SIG-M5 treated with dmso at 0.1 percent for 504 hours (cell line): ENCODE data around the gene HEMK1.
A peak's percentile ranks its signal among the peaks of the same experiment; 100 is the strongest.

ENCODE experiments used
- DNase-seq: peaks from one replicate; lab custom pipeline; 2025; ENCODE audit not compliant: unreplicated experiment; lab: John Stamatoyannopoulos, UW

HEMK1 gene

DNA sequence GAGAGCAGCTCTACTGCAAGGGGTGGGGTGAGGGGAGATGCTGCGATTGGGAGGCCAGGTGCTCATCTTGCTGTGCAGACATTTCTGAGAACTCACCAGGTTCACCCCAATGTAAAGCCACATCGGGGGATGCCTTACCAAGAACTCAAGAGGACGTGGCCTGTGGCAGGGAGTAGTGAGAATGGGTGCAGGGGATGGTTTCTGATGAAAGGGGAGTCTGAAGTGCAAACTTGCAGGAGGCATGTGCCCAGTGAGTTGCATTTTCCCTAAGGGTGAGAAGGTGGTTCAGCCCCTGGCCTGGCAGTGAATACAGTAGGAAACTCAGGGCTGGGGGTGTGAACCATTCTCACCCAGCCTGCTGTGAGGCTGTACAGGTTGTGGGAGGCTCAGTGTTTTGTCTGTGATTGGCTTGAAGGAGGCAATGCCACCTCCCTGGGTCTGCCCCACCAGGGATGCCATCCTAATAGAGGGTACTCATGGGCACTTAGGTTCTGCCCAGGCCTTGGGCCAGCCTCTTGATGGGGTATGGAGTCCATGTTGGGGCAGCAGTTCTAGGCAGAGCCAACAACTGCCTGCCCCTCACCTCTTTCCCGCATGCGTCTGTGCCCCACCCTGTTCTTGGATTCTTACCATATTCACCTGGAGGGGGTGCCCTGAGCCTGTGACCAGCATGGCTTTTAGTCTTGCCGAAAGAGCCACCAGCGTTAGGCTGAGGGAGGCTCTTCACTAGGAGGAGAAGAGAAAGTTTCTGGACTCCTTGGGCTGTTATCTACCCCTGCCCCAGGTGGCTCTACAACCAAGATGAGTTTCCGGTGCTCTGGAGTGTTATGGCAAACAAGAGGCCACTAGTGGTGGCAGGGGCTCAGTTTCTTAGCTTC, 4.5 kb downstream of the HEMK1 start:
- no peak for DNase-seq

DNA sequence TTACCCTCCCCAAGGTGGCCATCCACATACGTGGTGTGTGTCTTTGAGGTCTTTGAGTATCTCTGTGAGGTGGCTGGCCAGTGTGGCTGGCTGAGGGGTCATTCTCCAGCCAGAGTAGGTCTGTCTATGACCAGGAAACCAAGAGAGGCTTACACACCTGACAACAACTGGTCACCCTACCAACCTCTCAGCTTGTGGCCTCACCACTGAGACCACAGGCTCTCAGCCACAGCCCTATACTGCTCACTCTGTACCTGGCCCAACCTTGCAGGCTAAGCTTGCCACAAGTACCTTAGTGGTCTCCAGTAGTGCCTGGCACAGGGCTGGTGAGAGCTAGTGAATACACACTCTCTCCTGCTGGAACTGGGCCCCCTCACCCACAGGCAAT, 5.1 kb downstream of the HEMK1 start:
- DNase-seq, result no peak

DNA sequence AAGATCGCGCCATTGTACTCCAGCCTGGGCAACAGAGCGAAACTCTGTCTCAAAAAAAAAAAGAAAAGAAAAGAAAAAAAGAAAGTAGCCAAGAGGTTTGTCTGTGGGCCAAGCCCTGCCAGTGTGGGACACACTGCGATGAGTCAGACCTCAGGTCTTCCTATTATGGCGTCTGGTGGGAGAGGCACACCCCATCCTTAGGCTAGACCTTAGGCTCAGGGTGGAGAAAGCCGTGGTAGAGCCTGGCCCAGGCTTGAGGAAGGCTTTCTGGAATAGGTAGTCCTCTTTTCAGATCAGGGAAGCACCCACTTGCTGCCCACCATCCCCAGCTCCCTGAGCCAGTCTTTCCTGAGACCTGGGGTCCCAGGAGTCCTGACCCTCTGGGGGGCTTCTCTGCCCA, 6.0 kb downstream of the HEMK1 start:
- DNase-seq, result no peak

- no peak for DNase-seq
These were observed 8.0 kb downstream of the HEMK1 start for GRCh38 chr3:50577348-50577747.

DNA sequence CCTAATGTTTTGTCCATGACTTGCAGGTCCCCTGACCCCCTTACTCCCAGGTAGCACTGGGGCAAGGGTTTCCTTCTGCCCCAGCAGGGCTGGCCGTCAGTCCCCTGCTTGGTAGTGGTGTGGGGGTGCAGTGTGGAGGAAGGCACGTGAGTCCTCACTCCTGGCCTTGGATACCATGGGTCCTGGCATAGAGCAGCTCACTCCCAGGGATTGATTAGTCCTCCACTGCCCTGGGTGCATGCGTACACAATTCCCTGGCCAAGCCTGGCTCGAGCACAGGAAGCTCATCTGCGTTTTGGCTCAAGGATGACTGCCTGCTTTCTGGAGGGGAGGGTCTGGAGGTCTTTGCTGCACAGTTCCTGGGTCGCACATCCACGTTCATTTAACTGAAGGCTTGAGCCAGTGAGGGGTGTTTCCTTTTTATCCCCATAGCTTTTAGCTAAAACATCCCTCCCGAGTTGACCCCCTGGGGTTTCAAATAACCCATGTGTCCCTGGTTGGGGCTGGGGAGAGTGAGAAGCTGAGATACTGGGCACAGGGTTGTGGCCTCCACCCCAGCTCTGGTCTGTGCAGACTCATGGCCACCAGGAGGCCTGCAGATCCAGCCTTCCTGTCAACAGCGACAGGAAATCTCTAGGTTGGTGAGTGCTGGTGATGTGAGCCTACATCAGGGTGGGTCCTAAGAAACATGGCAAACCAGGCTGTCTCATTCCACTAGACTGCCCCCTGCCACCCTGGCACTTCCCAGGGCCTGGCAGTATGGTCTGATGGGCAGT, 11.5 kb downstream of the HEMK1 start:
- DNase-seq, result no peak

GRCh38 chr3:50581459-50581842, 12.1 kb downstream of the HEMK1 start:
- DNase-seq, result no peak

DNA sequence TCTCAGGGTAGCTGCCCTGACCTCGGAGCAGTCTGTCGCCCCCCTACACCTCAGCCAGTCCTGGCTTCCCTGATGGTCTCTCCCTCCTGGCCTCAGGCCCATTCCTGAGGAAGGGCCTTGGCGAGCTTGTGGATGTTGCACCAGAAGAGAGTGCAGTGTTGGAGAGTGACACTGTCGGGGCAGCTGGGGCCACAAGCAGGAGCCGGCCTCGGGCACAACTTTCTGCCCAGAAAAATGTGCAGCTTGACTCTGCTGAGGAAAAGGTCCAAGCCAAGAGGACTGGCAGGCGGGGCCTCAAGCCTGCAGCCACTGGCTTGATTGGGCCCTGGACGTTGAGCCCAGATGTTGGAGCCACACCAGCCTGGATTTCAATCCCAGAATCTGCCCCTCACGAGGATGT, 12.8 kb downstream of the HEMK1 start:
- DNase-seq, result no peak

DNA sequence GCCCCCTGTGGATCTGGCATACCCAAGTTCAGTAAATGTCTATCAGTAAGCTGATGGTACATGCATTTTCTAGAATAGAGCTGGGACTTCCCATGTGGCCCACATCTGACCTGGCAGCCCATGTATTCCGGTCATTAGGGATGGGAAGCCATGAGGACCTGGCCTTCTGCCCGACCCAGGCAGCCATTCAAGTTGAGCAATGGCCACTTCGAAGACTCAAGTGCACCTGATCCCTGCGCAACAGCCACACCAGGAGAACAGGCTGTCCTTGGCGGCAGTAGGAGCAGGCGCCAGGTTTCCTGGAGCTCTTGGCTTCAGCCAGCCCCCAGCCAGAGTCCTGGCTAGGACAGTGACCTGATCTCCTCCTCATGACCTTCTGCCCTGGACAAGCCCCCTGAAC, 14.6 kb downstream of the HEMK1 start:
- DNase-seq, result no peak

GRCh38 chr3:50584391-50584790, 15.1 kb downstream of the HEMK1 start:
- DNase-seq, result no peak

GRCh38 chr3:50585919-50586762, 16.8 kb downstream of the HEMK1 start:
- DNase-seq, result no peak

DNA sequence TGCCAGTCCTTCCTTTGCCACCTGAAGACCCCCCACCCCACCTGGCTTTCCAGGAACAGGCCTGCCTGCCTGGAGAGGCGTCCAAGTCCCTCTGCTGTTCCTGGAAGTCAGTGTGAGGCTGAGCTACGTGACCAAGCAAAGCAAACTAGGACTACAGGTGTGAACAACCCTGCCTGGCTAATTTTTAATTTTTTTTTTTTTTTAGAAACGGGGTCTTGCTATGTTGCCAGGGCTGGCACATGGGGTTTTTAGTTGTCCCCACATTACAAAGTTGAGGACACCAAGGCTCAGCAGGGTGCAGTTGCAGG, 17.4 kb downstream of the HEMK1 start:
- DNase-seq, result no peak

- DNase-seq, result no peak
These were observed 18.1 kb downstream of the HEMK1 start for GRCh38 chr3:50587373-50587772.

- no peak for DNase-seq
These were observed 18.8 kb downstream of the HEMK1 start for GRCh38 chr3:50587806-50588758.

DNA sequence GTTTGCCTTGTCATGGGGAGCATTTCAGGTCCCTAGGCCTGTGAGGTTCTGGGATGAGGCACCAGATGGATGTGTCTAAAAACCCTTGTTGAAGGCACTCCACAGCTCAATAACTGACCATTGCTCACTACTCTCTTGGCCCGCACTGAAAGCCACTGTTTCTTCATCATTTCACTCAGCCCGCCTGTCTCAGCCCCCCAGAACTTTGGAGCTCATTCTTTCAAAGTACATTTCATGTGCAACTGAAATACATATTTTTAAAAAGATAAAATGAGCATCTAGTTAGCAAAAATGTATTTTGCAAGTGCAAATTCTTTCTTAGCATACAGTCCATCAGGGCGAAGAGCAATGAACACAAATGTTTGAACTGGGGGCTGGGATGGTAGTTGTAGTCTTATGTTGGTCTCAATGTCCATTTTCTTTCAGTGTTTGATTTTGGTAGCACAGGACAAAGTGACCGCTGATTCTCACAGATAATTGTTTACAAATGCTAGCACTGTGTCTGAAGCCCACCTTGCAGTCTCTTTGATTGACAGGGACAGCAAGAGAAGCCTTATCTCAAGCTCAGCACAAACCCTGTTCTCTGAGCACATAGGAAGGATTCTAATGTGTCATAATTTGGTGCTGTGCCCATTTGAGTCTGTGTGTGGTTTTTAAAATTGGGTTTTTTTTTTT, 19.6 kb downstream of the HEMK1 start:
- DNase-seq, result no peak

DNA sequence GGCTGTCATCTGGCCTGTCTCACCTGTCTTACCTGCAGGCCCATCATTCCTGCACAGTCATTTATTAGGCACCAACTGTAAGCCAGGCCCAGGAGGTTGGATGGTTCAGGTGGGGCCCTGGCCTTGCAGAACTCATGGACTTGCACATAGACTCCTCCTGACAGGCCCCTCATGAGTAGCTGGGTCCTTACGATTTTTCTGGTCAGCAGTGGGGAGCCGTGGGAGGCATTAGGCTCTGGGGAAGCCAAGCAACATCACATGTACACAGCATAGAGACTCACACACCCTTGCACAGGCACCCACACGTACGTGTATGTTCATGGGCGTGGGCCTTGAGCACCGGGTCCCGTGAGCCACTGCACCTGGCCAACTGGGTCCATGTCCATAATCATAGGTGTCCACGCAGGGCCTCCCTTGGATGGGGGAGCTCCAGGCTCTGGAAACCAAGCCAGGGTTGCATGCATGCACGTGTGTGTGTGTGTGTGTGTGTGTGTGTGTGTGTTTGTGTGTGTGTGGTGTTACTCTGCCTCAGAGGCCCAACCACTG, 21.9 kb downstream of the HEMK1 start:
- DNase-seq, result no peak

GRCh38 chr3:50592568-50592967, 23.2 kb downstream of the HEMK1 start:
- peak; percentile 79 for DNase-seq

GRCh38 chr3:50594253-50594785, 25.0 kb downstream of the HEMK1 start:
- DNase-seq, result no peak

DNA sequence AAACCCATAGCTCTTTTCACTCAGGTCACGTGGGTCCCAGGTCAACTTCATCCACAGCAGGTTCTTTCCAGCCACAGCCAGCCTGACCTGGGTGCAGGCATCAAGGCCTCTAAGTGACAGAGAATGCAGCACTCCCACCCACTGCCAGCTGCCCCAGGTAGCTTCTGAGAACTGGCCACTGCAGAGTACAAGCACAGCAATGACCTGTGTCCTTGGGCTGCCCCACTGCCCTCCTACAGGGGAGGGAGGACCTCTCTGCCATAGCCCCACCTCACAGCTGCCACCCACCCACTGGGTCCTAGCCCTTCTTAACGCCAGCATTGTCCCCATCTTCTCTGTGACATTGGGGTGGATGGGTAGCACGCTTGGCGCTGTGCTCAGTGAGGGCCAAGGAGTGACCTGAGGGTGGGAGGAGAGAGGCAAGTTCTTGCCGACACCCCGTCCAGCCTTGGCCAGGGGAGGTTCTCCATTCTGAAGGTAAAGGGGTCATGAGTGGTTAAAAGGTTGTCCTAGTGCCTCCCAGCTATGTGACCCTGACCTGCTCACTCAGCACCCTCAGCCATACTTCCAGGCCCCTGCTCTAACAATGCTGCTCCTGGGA, 29.9 kb downstream of the HEMK1 start:
- no peak for DNase-seq

DNA sequence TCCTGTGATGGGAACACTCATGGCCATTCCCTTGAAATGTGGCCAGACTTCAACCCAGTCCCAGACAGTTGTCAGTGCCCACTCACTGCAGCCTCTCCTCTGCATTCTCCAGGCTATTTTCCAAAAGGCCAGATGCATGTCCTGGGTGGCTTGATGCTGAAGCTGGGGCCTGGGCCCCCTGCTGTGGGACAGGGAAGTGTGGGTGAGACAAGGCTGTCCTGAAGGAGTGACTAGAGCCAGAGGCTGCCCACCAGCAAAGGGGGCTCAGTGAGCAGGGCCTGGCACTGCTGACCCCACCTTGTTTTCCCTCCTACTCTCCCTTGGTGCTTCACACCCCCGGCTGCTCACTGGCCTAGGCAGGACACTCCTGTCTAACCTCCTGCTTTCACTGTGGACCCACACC, 30.4 kb downstream of the HEMK1 start:
- DNase-seq, result no peak
